Stimulated activated CD4-positive, alpha-beta T cell treated with anti-CD3 and anti-CD28 coated beads, Interleukin-4, amount 100 ng/mL, for 4 hours (primary cell): ENCODE results near the gene FAM227A.

Experiments
- DNase-seq, 2 experiments: peaks; one replicate each; pipeline ENCODE4 v3.0.0-alpha.2; 2020

Gene FAM227A

GRCh38 chr22:38656256-38657044, at the start of gene FAM227A, which contains the start of gene CBY1:
TSS of gene FAM227A (minus strand) at chr22:38656392. CDS start at chr22:38650168, 6,224 bp downstream.
TSS of gene CBY1 (plus strand) at chr22:38656638. CDS start at chr22:38668055, 11,417 bp downstream.
- peak; percentile 75 to 83 for DNase-seq

DNA sequence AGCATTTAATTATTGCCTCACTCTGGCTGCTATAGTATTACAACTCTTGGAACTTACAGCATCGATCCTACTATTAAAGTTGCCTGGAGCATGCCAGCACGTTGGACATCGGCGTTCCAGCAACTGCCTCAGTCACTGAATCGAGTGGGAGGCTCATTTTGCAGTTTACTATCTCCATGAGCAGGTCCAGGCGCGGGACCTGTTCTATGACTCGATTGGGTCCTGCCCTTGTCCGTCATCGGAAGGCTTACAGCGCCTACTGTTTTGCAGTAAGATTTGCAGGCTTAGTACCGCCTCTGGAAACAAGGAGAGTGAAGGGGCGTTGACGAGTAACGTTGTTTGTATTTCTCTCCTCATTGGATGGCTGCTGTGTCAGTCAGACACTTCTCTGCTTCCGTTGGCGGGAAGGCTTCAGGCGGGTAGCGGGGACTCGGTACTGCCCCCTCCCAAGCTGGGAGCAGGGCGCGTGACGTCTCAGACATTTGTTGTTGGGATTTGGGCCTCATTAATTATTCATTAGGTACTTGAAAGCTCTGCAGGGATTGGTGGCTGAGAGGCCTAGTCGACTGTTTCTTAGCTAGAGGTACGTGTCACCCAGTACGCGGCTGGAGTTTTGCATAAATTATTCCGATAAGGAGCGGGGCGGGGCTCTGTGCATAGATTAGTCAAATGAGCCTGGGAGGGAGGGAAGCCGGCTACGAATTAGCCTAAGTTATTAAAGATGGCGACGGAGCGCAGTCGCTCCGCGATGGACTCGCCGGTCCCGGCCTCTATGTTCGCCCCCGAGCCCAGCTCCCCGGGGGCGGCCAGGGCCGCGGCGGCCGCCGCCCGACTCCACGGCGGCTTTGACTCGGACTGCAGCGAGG, 49.3 kb upstream of the FAM227A start, which contains the start of gene GTPBP1:
Gene GTPBP1, plus strand, starts transcription at position 710 of the 866 bp plus-strand sequence. Its CDS starts 12 bp downstream, at position 722.
- DNase-seq, result peak; percentile 87 to 99

DNA sequence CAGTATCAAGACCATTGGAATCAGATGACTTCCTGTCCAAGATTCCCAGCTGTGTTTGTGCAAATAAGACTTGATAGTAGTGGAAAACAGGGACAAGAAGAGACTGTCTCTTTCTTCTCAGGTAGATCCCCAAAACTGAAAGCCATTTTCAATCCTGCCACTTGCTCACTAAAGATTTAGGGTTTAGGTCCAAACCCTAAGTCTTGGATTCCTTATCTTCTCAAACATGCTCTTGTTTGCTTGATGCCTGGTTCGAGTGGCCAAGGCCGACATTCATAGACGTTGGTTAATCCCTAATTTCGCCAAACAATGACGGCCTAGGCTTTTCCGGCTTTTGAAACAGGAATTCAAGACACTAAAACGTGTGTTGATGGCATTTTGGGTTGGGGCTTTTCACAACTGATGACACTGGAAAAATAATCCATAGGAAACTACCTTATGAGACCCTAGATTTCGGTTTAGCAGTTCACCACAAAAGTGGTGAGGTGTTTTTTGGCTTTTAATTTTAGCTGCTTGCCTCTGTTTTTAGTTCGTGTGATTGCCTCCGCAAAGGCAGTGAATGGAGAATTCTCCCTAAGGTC, 48.6 kb upstream of the FAM227A start:
- DNase-seq, result no peak

DNA sequence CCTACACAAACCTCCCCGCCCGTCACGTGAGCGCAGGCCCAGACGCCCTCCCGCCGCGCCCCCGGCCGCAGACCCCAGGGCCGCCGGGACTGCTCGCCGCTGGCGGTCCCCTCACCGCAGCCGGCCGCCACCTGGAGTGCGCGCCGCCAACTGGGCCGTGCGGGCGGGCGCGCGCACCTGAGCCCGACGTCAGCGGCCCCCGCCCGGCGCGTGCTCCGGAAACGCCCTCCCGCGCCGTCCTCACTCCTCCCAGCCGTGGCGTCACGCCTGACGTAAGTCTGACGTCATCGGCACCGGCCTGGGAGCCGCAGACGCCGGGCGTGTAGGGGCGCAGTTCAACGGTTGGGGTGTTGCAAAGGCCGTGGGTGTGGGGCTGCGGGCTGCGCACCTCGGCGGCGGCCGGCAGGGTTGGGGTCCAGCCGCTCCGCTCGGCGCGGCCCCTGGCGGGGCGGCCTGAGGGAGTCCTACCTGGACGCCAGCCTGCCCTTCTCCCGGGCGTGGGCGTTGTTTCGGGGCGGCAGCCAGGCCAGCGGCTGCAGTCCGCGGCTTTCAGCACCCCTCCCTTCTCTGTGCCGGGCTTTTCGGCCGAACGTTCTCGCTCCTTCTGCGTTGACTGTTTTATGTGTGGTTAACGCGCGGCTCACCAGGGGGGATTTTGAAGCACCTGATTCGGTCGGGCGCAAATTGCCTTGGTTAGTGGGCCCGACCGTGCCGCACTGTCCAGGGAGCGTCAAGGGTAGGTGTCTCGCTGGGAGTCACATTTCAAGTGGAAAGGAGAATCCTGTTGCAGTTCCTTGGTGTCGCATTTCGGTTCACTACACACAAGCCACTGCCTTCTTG, 44.8 kb upstream of the FAM227A start, which contains the start of gene JOSD1:
Gene JOSD1, minus strand, starts transcription at position 155 of the 840 bp plus-strand sequence. CDS start 956 bp downstream, outside the sequence.
- DNase-seq, result peak; percentile 96 to 98

GRCh38 chr22:38700270-38700788, 44.1 kb upstream of the FAM227A start:
- no peak for DNase-seq

DNA sequence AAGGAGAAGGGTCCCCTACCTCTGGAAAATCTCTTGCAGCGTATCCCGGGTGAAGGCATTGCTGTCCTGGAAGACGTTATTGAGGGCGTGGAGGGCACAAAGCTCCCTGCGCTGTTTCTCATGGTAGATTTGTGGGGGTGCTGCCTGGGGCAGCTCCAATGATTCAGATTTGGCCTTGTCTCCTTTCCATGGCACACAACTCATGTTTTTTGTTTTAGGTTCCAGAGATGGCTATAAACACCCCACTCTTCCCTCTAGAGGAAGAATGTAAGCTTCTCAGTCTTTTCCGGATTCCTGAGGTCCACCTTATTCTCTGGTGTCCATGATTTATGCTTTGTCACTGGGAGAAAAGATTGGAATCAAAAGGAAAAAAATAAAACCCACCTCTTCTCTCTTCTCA, 43.6 kb upstream of the FAM227A start:
- no peak for DNase-seq

- no peak for DNase-seq
Measured at GRCh38 chr22:38699143-38699542, 43.0 kb upstream of the FAM227A start.

- DNase-seq, result no peak
Measured at GRCh38 chr22:38698407-38699094, 42.4 kb upstream of the FAM227A start.

GRCh38 chr22:38697425-38698089, 41.4 kb upstream of the FAM227A start:
- no peak for DNase-seq

DNA sequence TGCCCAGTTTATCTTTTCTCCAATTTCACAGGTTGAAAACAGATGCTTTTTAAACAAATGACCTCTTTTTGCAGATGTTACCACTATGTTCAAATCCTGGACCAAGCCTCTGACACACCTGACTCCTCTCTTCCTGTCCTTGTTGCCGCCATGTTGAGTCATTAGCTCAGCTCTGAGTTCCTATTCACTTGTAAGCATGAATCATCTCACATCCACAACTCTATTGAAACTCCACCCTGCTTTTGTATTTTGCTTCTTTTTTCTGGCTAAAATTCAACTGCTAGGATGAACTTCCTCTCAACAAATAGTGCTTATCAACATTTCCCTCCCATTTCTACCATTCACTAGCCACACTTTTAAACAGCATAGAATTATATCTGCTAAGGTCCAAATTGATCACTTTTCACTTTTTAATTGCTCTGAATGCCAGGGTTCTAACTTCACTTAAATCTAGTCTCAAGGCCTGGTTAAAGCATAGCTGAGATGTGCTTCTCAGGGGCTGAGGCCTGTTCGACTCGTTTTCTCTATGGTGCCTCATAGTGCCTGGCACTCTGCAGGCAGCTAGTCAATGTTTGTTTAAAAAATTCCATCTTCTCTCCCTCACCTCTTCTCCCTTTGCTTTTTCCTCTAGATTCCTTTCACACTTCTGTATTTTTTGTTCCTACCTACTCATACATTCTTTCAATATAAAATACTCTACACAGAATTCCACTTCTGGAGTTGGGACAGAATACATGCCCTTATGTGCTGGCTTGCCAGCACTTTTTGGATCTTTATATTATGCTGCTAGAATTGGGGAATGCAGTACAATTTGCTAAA, 40.6 kb upstream of the FAM227A start:
- DNase-seq, result peak in 1 of 2 experiments; percentile 65

DNA sequence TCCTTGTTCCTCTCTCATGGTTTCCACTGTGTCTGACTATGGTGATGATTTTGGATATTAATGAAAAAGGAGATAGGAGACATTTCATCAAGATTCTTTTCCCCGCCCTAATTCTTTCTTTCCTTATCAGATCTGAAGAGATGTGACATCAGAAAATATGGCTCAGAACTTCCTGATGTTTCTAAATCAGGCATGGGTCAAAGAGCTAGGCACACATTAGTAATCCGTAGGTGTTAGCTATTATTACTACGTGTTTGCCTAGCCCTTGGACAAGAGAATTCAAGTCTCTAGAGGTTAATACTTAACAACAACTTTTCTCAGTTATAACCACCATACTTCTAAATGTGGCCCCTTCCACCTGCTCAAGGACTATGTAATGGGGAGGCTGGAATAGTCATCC, 38.7 kb upstream of the FAM227A start:
- no peak for DNase-seq

GRCh38 chr22:38694049-38694448, 37.9 kb upstream of the FAM227A start:
- DNase-seq, result no peak

DNA sequence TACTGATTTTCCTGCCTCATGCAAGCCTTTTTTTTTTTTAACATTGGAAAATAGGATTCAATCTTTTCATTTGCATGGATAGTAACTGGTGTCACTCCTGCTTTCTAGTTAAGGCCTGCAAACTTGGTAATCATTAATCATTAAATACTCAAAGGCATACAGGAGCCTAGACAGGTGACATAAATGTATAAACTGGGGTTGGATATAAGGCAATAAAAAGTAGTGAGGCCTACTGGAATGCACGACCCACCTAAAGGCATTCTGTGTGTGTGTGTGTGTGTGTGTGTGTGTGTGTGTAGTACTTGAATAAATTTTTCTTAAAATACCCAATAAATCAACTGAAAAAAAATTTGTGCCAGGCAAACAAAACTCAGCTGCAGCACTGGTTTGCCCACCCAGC, 33.5 kb upstream of the FAM227A start:
- DNase-seq, result no peak

- no peak for DNase-seq
Measured at GRCh38 chr22:38685761-38686160, 29.6 kb upstream of the FAM227A start.

GRCh38 chr22:38684895-38685294, 28.7 kb upstream of the FAM227A start:
- DNase-seq, result no peak

- peak; percentile 79 to 81 for DNase-seq
Measured at GRCh38 chr22:38681582-38682335, 25.6 kb upstream of the FAM227A start, which contains the start of gene TOMM22. TSS of gene TOMM22 (plus strand) at chr22:38681957. CDS start at chr22:38681979, 22 bp downstream.

DNA sequence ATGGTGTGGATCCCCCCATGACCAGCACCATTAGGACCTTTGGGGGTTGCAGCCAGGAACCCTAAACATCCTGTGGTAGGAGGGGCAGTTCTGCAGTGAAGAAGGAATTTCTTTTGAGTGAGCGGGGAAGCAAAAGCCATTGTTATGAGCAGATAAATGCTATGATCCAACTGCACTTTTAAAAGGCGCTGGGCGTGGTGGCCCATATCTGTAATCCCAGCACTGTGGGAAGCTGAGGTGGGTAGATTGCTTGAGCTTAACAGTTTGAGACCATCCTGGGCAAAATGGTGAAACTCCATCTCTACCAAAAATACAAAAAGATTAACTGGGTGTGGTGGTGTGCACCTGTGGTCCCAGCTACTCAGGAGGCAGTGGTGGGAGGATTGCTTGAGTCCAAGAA, 19.6 kb upstream of the FAM227A start:
- DNase-seq, result no peak

- no peak for DNase-seq
Measured at GRCh38 chr22:38674888-38675287, 18.7 kb upstream of the FAM227A start.
